HuH-7.5 (cell line): ENCODE measurements around the gene FCSK.
"Not testable (repeated sequence)": the region's sequence is repeated elsewhere in the genome, so short reads cannot be mapped to it uniquely, and the experiment has no call there.

Experiments
- DNase-seq: peaks from one replicate; pipeline ENCODE4 v3.0.0; 2011; ENCODE audit warnings: low spot score

Gene FCSK

GRCh38 chr16:70454222-70455034 lies at the start of gene FCSK:
FCSK (plus strand) TSS chr16:70454595; CDS start chr16:70463191, 8,596 bp downstream.
- DNase-seq, result peak; percentile 98

GRCh38 chr16:70406104-70406503 lies 48.3 kb upstream of the FCSK start:
- DNase-seq, result not testable (repeated sequence)

GRCh38 chr16:70407811-70408274 lies 46.6 kb upstream of the FCSK start:
- no peak for DNase-seq

- no peak for DNase-seq
Observed at GRCh38 chr16:70410734-70411133, 43.7 kb upstream of the FCSK start.

- DNase-seq, result no peak
Observed at GRCh38 chr16:70412385-70412784, 42.0 kb upstream of the FCSK start.

- DNase-seq, result not testable (repeated sequence)
Observed at GRCh38 chr16:70413572-70413971, 40.8 kb upstream of the FCSK start.

- DNase-seq, result no peak
Observed at GRCh38 chr16:70416748-70417616, 37.4 kb upstream of the FCSK start.

GRCh38 chr16:70417661-70418060 lies 36.7 kb upstream of the FCSK start:
- no peak for DNase-seq

GRCh38 chr16:70418274-70418992 lies 36.0 kb upstream of the FCSK start:
- no peak for DNase-seq

GRCh38 chr16:70418993-70419318 lies 35.4 kb upstream of the FCSK start:
- no peak for DNase-seq

GRCh38 chr16:70419384-70420327 lies 34.7 kb upstream of the FCSK start:
- no peak for DNase-seq

- no peak for DNase-seq
Observed at GRCh38 chr16:70421014-70421413, 33.4 kb upstream of the FCSK start.

- DNase-seq, result no peak
Observed at GRCh38 chr16:70421473-70422311, 32.7 kb upstream of the FCSK start.

- no peak for DNase-seq
Observed at GRCh38 chr16:70422543-70422942, 31.9 kb upstream of the FCSK start.

GRCh38 chr16:70427786-70428177 lies 26.6 kb upstream of the FCSK start:
- DNase-seq, result no peak

- peak; percentile 92 for DNase-seq
Observed at GRCh38 chr16:70428178-70428998, 26.0 kb upstream of the FCSK start.

GRCh38 chr16:70429888-70430666 lies 24.3 kb upstream of the FCSK start:
- DNase-seq, result no peak

- no peak for DNase-seq
Observed at GRCh38 chr16:70430667-70431536, 23.5 kb upstream of the FCSK start.
